HG02571 (cell line): ENCODE measurements around the gene C10orf53.
"Not testable (repeated sequence)": the region's sequence is repeated elsewhere in the genome, so short reads cannot be mapped to it uniquely, and the experiment has no call there.

ENCODE experiments used
- ATAC-seq: cut with Tn5 transposase; IDR thresholded peaks from one replicate; pipeline ENCODE4 v1.9.1; 2021; ENCODE audit warnings: mild to moderate bottlenecking, moderate library complexity; ENCODE audit not compliant: unreplicated experiment

Gene C10orf53

DNA sequence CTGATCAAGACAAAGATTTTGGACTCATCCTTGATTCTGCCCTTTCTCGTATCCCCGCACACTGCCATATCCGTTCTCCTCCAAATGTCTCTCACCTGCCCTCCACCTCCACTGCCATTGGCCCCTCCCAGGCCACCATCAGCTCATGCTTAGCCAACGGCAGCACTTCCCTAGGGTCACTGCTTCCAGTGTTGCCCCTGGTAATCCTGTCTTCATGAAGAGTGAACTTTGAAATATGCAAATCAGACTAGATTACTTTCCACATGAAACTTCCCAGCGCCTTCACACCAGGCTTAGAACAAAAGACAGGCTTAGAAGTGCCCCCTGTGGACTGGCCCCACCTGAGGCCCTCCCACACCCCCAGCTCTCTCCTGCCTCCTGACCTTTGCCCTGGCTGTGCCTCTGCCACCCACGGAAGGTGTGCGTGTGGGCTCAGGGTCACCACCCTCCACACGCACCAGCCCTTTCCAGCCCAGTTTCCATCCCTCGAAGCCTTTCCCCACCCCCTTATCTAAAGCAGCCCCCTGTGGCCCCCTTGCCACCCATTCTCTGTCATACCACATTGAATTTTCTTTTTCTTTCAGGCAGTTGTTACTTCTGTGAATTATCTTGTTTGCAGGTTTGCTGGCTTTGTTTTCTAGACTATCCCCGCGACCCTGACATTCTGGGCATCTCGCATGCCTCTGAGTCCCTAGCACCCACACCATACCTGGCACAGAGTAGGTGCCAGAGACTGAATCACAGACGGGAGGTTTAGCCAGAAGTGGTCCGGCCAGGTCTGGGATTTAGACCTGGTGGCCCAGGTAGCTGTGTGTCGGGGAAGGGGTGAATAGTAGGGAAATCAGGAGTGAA lies 26.8 kb upstream of the C10orf53 start:
- ATAC-seq = no peak

DNA sequence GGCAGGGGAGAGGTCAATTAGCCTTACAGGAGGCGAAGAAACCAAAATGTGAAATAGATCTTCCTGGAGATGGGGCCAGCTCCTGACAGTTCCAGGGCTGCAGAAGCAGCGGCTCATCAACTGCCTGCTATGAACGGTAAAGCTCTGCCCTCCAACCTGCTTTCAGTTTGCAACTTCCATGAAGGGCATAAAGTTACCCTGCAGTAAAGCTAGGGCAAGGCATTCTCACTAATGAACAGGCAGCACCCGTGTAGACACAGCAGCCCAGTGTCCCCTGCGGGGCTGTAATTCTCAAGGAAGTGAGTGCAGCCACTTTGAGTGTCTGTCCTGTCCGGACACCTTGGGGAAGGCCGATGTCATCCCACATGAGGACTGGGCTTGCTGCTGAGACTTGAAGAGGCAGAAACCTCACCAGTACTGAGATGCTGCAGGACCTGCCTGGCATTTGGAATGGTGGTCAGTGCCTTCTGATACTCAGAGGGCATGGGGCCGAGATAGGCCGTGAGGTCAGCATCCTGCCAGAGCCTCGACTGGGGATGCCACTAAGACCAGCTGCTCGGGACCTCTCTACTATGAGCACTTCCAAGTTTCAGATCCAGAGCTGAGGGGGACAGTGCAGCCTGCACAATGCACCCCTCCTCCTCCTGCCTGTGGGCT lies 26.1 kb upstream of the C10orf53 start:
- no peak for ATAC-seq

DNA sequence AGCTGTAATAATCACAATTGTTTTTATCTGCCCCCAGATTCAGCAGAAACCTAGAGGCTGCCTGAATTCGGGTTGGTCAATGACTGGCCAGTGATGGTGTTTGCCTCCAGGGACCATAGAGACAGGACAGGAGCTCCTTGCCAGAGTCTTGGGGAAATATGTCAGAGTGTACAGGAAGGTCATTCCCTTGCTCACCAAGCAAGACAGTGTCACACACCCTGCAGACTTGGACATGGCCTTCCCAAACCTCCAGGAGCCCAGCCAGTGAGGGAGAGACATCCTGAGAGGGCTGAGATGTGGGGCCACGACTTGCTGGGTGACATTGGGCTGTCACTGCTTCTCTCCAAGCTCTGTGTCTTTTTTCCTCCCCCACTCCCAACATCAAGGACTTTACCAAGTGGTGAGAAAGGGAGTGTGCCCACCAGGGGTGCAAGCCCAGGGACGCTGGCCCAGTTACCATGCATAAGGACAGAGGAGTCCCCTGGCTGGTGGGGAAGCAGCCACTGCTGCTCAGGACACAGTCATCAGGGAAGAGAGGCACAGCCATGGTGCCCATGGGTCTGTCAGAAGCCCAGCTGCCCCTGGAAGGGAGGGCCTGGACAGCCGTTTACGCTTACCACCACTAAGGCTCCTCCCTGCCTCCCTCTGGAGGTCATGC lies 25.3 kb upstream of the C10orf53 start:
- no peak for ATAC-seq

DNA sequence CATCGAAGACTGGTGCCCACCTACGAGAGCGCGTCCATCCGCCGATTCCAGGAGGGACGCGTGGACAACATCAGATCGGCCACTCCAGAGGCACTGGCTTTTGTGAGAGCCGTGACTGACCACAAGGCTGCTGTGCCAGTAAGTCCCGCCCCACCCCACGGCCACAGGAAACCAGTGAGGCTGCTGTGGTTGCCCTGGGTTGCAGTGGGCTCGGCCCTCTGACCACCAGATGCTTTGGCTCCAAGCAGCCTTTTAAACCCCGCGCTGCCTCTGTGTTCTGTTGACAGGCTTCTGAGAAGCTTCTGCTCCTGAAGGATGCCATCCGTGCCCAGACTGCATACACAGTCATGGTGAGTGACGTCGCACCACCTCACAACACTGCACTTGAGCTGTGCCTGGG lies 24.4 kb upstream of the C10orf53 start:
- no peak for ATAC-seq

DNA sequence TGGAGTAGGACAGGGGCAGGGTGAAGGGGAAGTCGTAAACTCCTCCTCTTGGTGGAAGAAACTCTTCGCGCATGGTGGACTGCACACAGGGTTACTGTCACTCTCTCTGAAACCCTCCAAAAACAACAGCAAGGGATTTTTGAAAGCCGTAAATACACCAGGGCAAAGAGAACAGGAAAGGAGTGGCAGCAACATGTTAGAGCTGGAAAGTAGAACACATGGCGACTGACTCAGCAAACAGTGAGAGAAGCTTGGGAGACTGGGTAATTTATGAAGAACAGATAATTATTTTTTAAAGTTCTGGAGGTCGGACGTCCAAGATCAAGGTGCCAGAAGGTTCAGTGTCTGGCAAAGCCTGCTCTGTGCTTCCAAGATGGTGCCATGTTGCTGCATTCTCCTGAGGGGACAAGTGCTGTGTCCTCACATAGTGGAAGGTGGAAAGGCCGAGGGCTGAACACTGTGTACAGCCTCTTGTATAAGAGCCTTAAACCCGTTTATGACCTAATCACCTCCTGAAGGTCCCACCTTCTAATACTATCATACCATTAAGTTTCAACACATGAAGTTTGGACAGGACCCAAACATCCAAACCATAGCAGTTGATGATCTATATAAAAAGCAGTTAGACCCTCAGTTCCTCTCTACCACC lies 22.5 kb upstream of the C10orf53 start:
- ATAC-seq = no peak

DNA sequence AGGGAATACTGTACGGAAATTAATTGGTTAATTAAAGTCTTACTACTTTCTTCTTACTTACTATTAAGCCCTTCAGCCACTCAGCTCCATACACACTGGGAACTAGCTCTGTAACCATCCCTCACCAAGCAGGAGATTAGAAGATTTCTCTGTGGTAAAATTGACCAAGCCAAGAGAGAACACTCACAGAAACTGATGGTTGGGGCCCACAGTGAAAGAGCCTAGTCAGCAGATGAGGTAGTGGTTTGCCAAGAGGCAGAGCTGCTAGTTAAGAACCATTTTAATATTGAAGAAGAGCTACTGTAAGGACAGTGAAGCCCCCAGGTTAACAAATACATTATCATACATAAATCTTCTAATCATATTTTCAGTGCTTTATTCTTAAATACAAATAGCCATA lies 21.8 kb upstream of the C10orf53 start:
- no peak for ATAC-seq

DNA sequence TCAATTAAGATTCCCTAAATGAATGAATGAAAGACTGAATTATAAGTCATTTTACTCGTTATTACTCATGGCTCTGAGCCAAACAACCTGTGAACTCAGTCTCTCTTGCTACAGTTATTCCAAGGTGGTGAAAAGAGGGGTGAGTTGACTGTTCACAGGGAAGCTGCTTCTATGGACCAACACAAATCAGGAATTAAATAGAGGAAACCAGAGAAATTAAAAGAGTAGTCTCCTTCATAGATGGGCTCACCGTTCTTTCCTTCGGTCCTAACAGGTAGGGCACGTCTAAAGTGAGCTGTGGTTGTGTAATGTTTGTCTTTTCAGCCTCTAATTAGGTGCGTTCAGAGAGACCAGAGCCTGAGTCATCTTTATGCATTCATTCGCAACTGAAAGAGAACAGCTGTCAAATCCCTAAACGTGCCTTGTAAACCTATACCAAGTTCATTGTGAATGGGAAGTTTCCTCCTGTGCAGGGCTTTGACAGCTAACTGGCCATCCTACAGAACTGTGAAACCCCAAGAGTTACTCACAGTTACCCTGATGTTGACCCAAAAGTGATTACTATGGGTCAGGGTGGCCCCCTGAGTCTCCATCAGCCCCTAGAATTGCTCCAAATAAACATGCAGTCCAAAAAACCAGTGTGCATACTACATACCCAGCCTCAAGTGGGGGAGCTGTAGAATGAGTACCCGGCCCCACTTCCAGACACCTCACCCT lies 18.2 kb upstream of the C10orf53 start:
- ATAC-seq = no peak

DNA sequence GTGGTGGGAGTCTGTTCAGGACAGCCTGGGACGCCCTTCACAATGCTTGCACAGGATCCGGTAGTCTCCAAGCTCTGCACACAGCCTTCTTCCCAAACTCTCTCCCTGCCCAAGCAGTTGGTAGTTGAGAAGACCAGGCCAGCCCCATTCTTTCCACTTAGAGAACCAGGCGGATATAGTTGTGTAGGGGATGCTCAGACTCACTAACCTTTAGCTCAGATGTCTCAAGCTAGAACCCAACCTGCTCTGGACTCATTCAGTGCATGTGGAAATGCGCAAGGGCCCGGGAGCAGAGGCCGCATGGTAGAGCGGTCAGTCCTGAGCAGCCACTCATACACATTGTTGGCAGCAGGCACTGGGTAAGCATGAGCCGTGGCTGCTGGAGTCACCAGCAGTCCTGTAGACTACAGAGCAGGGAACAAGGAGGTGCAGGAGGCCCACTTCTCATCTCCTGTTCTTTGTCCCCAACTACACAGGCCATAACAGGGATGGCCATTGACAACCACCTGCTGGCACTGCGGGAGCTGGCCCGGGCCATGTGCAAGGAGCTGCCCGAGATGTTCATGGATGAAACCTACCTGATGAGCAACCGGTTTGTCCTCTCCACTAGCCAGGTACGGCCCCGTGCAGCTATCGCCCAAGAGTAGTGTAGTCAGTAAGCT lies 17.2 kb upstream of the C10orf53 start:
- ATAC-seq = no peak

DNA sequence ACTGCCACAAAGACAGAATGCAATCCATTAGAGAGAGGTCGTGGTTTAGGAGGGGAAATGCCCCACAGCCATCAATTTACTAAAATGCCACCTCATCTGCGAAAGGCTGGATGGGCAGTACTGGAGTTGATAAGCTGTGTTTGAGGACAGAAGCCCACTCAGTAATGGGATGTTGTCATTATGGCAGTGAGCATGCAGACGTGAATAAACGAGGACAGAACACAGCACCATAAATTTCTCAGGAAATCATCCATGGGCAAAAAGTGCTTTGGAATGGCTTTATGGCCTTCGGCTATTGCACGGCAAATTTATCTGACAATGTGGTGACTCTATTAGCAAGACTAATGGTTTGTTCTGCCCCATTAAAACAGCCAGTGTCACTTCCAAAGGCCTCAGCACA lies 15.9 kb upstream of the C10orf53 start:
- ATAC-seq = no peak

DNA sequence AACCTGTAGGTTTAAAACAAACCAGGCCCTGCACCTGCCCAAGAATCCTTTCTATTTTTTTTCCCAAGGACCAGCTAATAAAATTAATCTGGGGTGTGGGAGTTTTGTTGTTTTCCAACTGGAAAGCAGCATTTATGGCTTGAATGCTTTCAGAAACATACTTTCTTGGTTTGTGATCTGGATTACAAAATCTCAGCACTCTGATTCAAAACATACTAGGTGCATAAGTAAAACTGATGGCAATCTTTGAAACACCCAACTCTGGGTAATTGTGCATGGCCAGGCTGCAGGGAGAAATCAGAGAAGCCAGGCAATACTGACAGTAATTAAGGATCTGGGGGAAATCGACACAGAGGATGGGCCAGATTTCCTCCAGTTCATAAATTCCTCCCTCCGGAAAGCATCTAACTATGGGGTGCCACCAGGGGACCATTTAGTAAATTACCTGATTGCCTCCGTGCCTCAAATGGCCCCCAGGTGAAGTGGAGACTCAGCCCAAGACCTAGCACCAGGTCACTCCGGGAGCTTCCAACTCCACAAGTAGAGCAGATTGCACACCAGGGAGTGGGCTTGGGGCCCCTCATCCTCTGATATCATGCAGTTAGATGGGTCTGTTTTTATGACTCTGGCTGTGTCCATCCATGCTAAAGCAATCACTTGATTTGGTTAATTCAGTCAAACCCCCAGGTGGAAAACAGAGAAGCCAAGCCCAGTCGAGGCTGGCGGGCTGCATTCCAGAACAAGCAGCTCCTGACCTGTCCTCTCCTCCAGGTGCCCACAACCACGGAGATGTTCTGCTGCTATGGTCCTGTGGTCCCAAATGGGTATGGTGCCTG lies 15.2 kb upstream of the C10orf53 start:
- no peak for ATAC-seq

DNA sequence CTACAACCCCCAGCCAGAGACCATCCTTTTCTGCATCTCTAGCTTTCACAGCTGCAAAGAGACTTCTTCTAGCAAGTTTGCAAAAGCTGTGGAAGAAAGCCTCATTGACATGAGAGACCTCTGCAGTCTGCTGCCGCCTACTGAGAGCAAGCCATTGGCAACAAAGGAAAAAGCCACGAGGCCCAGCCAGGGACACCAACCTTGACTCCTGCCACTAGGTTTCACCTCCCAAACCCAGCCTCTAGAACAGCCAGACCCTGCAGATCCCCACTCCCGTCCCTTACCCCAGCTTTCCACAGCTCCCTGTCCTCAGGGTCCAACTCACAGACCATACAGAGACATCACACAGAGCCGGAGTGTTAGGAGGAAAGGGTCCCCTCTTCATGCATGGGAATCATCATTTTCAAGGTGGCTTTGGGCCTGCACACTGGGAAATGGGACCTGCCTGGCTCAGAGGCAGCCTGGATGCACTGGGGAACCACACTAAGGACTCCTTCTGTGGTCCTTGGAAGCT lies 14.6 kb upstream of the C10orf53 start:
- no peak for ATAC-seq

DNA sequence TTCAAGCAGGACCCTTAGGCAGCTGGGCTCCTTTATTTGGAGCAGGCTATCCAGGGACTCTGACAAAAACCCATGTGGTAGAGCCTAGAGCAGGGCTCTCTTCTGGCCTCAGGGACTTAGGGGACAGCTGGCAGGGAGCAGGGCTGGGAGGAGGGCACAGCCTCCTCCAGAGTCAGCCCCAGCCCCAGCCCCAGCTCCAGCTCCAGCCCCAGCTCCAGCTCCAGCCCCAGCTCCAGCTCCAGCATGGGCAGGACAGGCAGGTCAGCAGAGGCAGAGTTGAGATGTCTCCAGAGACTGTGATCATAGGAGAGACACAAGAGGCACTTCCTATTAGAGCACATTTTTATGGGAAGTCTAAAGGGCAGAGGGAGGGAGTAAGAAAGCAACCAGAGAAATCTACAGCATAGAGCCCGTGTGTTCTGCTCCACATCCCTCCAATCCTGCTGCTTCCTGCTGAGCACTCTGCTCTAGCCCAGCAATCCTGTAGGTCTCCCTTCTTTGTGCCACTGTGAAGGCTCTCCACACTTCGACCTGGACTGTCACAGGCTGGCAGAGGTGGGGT lies 13.3 kb upstream of the C10orf53 start:
- no peak for ATAC-seq

DNA sequence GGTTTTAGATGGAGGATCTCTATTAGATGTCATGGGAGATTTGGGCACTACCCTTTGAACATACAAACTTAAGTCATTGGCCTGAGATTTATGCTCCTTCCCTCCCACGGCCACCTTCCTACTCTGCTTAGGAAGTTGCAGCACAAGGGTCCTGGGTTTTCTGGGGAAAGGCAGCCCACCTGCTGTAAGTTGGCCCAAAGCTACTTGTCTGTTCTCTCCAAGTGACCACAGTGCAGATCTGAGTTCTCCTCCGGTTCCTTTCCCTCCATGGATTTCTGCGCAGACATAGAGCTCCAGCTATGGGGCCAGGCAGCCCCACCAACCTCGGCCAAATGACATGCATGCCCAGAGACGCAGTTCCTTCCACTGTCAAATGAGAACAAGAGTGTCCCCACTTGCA lies 12.8 kb upstream of the C10orf53 start:
- no peak for ATAC-seq

DNA sequence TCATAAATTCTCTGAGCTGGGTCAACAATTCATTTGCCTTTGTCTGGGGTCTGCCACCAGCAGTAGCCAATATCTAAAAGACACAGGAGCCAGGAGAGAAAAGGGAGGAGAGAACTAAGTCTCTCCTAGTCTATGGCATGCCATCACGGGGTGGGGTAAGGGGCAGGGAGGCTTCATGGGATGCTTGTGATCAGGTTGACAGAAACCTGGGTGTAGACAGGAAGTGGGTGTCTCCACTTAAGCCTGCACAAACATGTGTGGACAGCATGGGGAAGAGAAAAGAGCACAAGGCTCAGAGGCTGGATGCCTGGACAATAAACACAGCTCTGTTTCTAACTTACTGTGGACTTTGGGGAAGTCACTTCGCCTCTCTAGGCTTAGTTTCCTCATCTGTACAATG lies 11.5 kb upstream of the C10orf53 start:
- no peak for ATAC-seq

DNA sequence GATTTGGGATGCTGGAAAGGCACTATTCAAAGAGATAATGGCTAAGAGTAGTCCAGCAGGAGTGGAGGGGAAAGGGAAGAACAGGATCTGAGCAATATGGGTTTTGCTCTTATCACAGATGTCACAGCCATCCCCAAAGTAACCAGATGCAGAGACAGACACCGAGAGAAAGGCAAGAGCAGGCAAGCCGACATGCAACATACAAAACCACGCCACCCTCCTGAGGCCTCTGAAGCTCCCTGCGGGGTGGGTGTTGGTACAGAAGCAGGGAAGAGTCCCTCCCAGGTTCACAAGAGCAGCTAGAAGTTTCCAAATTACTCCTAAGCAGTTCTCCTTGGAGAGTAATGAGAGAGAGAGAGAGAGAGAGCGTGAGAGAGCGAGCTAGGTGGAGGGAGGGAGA lies 10.8 kb upstream of the C10orf53 start:
- ATAC-seq = no peak

DNA sequence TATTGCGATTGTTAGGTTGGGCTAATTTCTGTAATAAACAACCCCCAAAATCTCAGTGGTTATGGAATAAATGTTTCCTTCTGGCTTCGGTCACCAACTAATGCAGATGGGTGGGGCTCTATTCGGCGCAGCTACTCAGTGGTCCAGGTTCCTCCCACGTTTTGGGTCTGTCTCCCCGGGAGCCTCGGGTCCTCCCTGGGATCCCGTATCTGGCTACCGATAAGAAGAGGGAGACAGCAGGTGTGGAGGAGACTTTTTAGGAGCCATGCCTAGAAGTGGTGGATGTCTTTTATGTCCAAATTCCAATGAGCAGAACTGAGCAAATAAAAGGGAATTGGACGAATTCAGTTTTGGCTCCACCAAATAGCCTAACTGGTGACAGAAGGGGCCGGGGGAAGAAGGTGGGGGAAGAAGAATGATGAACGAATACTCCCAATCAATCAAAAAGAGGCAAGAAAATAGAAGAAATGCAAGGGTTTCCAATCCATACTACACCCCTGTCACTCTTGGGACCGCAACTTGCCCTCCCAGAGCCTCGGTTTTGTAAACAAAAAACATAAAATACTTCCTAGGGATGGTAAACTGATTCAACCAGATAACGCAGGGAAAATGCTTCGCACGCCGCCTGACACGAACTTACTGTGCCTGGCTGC lies 498 bp upstream of the C10orf53 start:
- no peak for ATAC-seq

DNA sequence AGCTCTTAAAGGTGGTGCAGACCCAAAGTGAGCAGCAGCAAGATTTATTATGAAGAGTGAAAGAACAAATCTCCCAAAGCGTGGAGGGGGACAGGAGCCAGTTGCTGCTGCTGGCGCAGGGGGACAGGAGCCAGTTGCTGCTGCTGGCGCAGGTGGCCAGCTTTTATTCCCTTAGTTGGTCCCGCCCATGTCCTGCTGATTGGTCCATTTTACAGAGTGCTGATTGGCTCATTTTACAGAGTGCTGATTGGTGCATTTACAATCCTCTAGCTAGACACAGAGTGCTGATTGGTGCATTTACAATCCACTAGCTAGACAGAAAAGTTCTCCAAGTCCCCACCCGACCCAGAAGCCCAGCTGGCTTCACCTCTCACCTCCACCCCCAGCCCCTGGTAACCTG lies 3.0 kb downstream of the C10orf53 start:
- not testable (repeated sequence) for ATAC-seq

DNA sequence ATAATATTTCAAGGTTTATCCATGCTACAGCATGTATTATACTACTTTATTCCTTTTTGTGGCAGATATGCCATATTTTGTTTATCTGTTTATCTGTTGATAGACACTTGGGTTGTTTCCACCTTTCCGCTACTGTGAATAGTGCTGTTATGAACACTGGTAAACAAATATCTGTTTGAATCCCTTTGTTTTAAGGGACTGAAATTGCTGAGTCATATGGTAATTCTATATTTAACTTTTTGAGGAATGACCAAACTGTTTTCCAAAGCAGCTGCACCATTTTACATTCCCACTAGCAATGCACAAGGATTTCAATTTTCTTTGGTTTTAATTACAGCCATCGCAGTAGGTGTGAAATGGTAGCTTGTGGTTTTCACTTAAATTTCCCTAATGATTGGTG lies 3.4 kb downstream of the C10orf53 start:
- ATAC-seq = no peak
